Fibroblast of mammary gland (primary cell): Measurements from ENCODE around the gene STX17.

ENCODE experiments used
- DNase-seq: peaks from one replicate; pipeline ENCODE4 v3.0.0-alpha.2; 2010; ENCODE audit warnings: low read depth
- H3K4me3 ChIP-seq: 2 replicates; pipeline ENCODE4 v1.5.1; 2011; ENCODE audit warnings: low read depth, mild to moderate bottlenecking, low read length, moderate library complexity; ENCODE audit not compliant: control insufficient read depth
- CTCF ChIP-seq: conservative IDR thresholded peaks from 2 replicates; pipeline ENCODE4 v1.5.1; 2011; ENCODE audit warnings: low read depth, low read length, inconsistent platforms; ENCODE audit not compliant: control insufficient read depth, insufficient read depth

STX17 gene

GRCh38 chr9:99947395-99947794 is 40.9 kb downstream of the STX17 start:
- no peak overlapping the region for H3K4me3 ChIP-seq
- no peak for DNase-seq
- TF ChIP-seq CTCF = no peak

- no peak overlapping the region for H3K4me3 ChIP-seq
- no peak for DNase-seq
- no peak for TF ChIP-seq CTCF
These were observed 42.0 kb downstream of the STX17 start for GRCh38 chr9:99948482-99948881.

- H3K4me3 ChIP-seq = no peak overlapping the region
- no peak for TF ChIP-seq CTCF
- peak; percentile 10 for DNase-seq
These were observed 42.4 kb downstream of the STX17 start for GRCh38 chr9:99948896-99949295.

GRCh38 chr9:99953861-99954507 is 47.5 kb downstream of the STX17 start:
- DNase-seq = no peak
- H3K4me3 ChIP-seq = no peak overlapping the region
- no peak for TF ChIP-seq CTCF

GRCh38 chr9:99954819-99955218 is 48.4 kb downstream of the STX17 start:
- DNase-seq = no peak
- H3K4me3 ChIP-seq = no peak overlapping the region
- no peak for TF ChIP-seq CTCF

GRCh38 chr9:99955606-99956005 is 49.2 kb downstream of the STX17 start:
- H3K4me3 ChIP-seq = no peak overlapping the region
- DNase-seq = no peak
- no peak for TF ChIP-seq CTCF
